Measurements from ENCODE around the gene PIK3CA. TPM values are rescaled to one million over a fixed set of nuclear protein-coding genes. Genes with fewer than 3 reads are reported as not detected.

The PIK3CA gene
- total RNA-seq, 1 experiment from 2014 or later: 27.6 TPM

- in situ Hi-C loops (cut with HindIII; ENCODE audit: low pct_unique_long_range_greater_than_20kb, low sequenced_read_pairs): no loop called here
- CTCF ChIA-PET: no interaction called here
These were observed 131.0 kb downstream of the PIK3CA start for GRCh38 chr3:179278932-179279693.

GRCh38 chr3:179279837-179280236 lies 131.7 kb downstream of the PIK3CA start:
- intact Hi-C loops (cut with micrococcal nuclease; ENCODE audit: unreplicated experiment) (no loop called here), in situ Hi-C loops (cut with HindIII; ENCODE audit: low pct_unique_long_range_greater_than_20kb, low sequenced_read_pairs) (no loop called here)
- no TSS peak for BruUV-seq (replicated peaks)
- H3K36me3 ChIP-seq (ENCODE audit: control insufficient read depth, insufficient read depth, low read length): no peaks in the 10 kb centered on the region
- CTCF ChIA-PET: interaction anchor here (0.6 kb wide), 2 partner anchors 34 to 174 kb away, joined by 3 read pairs; no protein-coding TSS in a partner anchor
- H3K9me3 ChIP-seq (ENCODE audit: control insufficient read depth, insufficient read depth, low read depth, low read length): no peaks in the 10 kb centered on the region
- POLR2A ChIA-PET: no interaction called here
- H3K27ac ChIP-seq (ENCODE audit: low read length): no peak overlapping the region
- 0 out of 2 replicates have a peak, but pooled peaks have one; percentile 8 for TF ChIP-seq CTCF (IDR thresholded peaks at IDR 0.05)
- TF ChIP-seq SIN3A (IDR thresholded peaks at IDR 0.05; ENCODE audit: borderline replicate concordance, insufficient read depth, low read depth, low read length): no peak
- no peak for TF ChIP-seq REST (IDR thresholded peaks at IDR 0.05; ENCODE audit: insufficient read depth in 1 of 2, low read depth in 2 of 2, low read length in 1 of 2)
- H3K4me1 ChIP-seq (ENCODE audit: control insufficient read depth, insufficient read depth, low read length): no peaks in the 10 kb centered on the region
- no peak overlapping the region for H3K4me3 ChIP-seq (ENCODE audit: low read depth in 2 of 2, low read length in 2 of 2)
- DNase-seq (ENCODE audit: low read depth, low spot score) (no peak), ATAC-seq (no peak)
- H3K27me3 ChIP-seq (ENCODE audit: control insufficient read depth, insufficient read depth, low read length): peaks cover 2% of the 10 kb centered on the region; the same call in 1 of the 2 replicates

More at GRCh38 chr3:179278932-179279693, 131.0 kb downstream of the PIK3CA start:
- no peaks in the 10 kb centered on the region for H3K36me3 ChIP-seq (ENCODE audit: control insufficient read depth, insufficient read depth, low read length)
- TF ChIP-seq TCF7L2 (IDR thresholded peaks at IDR 0.05; ENCODE audit: low read depth, low read length) (no peak), CTCF (IDR thresholded peaks at IDR 0.05) (no peak), REST (IDR thresholded peaks at IDR 0.05; ENCODE audit: insufficient read depth in 1 of 2, low read depth in 2 of 2, low read length in 1 of 2) (no peak), POLR2AphosphoS5 (IDR thresholded peaks at IDR 0.05; ENCODE audit: low read depth, low read length) (no peak), SIN3A (IDR thresholded peaks at IDR 0.05; ENCODE audit: borderline replicate concordance, insufficient read depth, low read depth, low read length) (no peak)
- intact Hi-C loops (cut with micrococcal nuclease; ENCODE audit: unreplicated experiment): no loop called here
- POLR2A ChIA-PET: no interaction called here
- BruUV-seq (replicated peaks): no TSS peak
- no peak overlapping the region for H3K4me3 ChIP-seq (ENCODE audit: low read depth in 2 of 2, low read length in 2 of 2)
- H3K4me1 ChIP-seq (ENCODE audit: control insufficient read depth, insufficient read depth, low read length): no peaks in the 10 kb centered on the region
- ATAC-seq (no peak), DNase-seq (ENCODE audit: low read depth, low spot score) (no peak)
- peaks cover 2% of the 10 kb centered on the region; the same call in 1 of the 2 replicates for H3K27me3 ChIP-seq (ENCODE audit: control insufficient read depth, insufficient read depth, low read length)
- no peaks in the 10 kb centered on the region for H3K9me3 ChIP-seq (ENCODE audit: control insufficient read depth, insufficient read depth, low read depth, low read length)
- no peak overlapping the region for H3K27ac ChIP-seq (ENCODE audit: low read length)
